Epithelial cell of prostate (primary cell): ENCODE measurements around the gene USP11.

Source experiments
- DNase-seq: peaks from one replicate; pipeline ENCODE4 v3.0.0-alpha.2; 2011; ENCODE audit warnings: low read depth, low spot score
- H3K27ac ChIP-seq: fragments of 450-650 bp; 2 replicates; pipeline ENCODE4 v1.5.1; 2017; ENCODE audit warnings: mild to moderate bottlenecking

The USP11 gene

GRCh38 chrX:47202316-47202715 is 30.5 kb upstream of the USP11 start:
- no peak overlapping the region for H3K27ac ChIP-seq
- no peak for DNase-seq

DNA sequence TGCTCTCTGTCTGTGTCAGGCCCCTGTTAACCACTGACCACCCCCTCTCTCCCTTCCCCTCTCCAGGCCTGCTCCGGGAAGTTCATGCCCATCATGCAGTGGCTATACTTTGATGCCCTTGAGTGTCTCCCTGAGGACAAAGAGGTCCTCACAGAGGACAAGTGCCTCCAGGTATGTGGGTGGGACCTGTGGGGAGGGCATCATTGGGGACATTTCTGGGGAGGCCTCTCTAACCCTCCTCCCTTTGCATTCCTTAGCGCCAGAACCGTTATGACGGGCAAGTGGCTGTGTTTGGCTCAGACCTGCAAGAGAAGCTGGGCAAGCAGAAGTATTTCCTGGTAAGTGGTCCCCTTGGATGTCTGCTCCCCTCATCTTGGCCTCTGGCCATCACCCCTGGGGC is 29.9 kb upstream of the USP11 start:
- DNase-seq, result no peak
- H3K27ac ChIP-seq, result no peak overlapping the region

DNA sequence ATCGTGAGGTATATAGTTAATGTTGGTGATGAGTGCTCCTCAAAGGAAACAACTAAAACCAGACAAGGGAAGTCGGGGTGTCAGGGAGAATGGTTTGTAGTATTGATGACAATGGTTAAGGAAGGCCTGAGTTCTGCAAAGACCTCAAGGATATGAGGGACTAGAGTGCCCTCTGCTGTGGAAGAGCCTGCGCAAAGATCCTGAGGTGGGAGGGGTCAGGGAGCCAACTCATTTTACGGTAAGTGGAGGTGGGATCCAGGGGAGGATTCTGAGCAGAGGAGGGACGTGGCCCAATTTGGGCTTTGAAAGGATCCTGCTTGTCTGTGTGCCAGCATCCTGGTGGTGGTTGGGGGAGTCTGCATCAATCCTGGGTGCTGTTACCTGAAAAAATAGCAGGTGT is 27.8 kb upstream of the USP11 start:
- no peak overlapping the region for H3K27ac ChIP-seq
- DNase-seq, result no peak

DNA sequence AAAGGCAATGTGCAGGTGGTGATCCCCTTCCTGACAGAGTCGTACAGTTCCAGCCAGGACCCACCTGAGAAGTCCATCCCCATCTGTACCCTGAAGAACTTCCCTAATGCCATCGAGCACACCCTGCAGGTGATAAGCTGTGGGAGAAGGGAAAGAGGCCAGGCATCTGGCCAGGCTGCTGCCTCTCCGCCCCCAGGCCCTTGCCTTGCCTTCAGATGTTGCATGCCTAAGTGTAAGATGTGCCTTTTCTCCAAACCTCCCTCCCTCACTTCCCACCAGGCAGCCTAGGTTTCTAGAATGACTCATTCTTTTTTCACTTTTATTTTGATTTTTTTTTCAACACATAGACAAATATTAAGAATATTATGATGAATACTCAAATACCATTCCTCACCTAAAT is 26.5 kb upstream of the USP11 start:
- no peak for DNase-seq

DNA sequence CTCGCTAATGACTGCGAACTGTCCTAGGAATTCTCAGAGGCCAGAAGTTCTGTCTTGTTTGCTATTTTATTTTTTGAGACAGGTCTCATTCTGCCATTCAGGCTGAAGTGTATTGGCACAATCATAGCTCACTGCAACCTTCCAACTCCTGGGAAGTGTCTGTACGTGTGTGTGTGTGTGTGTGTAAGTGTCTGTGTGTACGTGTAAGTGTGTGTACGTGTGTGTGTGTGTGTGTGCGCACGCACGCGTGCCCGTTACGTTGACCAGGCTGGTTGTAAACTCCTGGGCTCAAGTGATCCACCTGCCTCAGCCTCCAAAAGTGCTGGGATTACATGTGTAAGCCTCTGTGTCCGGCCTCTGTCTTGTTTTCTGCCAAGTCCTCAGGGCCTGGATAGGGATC is 24.7 kb upstream of the USP11 start:
- DNase-seq, result no peak
- H3K27ac ChIP-seq, result no peak overlapping the region

More for the DNA sequence above, 26.5 kb upstream of the USP11 start:
- no peak overlapping the region for H3K27ac ChIP-seq

- no peak for DNase-seq
- H3K27ac ChIP-seq, result no peak overlapping the region
Measured at GRCh38 chrX:47209508-47210238, 23.1 kb upstream of the USP11 start.

GRCh38 chrX:47210661-47211425 is 22.0 kb upstream of the USP11 start:
- no peak for DNase-seq
- H3K27ac ChIP-seq, result no peak overlapping the region

DNA sequence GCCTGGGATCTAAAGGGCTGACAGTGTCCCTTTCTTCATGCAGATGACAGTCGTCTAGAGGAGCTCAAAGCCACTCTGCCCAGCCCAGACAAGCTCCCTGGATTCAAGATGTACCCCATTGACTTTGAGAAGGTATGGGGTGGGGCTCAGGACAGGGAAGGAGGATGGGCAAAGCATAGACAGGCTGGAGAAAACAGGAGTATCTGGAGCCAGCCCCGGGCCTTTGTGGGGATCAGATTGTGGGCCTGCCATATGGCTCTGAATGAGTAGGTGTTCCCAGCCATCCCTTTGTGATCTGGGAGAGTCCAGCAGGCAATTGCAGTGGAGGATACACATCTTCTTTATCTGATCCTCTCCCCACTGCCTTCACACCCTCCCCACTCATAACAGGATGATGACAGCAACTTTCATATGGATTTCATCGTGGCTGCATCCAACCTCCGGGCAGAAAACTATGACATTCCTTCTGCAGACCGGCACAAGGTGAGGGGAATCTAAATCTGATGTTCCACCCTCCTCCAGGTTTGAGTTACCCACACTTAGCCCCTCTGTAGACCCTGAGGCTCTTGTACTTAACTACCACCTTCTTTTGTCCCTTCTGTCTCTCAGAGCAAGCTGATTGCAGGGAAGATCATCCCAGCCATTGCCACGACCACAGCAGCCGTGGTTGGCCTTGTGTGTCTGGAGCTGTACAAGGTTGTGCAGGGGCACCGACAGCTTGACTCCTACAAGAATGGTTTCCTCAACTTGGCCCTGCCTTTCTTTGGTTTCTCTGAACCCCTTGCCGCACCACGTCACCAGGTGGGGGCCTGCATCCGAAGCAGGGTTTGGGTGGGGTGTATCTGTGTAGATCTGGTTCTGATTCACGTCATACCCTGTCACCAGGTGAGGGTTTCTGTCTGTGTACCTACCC is 20.2 kb upstream of the USP11 start:
- H3K27ac ChIP-seq, result peak overlapping the region; percentile 56
- DNase-seq, result no peak

DNA sequence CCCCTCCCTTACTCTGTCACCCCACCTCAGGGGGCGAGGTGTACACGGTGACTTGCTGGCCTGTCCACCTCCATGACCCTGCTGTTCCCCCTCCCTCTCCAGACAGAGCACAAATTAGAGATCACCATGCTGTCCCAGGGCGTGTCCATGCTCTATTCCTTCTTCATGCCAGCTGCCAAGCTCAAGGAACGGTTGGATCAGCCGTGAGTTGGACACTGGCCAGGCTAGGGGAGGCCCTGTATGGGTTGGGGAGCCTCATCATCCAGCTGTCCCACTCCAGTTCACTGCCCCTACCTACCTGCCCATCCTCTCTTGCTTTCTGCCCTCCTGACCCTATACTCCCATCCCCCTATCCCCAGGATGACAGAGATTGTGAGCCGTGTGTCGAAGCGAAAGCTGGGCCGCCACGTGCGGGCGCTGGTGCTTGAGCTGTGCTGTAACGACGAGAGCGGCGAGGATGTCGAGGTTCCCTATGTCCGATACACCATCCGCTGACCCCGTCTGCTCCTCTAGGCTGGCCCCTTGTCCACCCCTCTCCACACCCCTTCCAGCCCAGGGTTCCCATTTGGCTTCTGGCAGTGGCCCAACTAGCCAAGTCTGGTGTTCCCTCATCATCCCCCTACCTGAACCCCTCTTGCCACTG is 18.3 kb upstream of the USP11 start:
- no peak overlapping the region for H3K27ac ChIP-seq
- no peak for DNase-seq

GRCh38 chrX:47215291-47215900 is 17.4 kb upstream of the USP11 start:
- no peak for DNase-seq
- H3K27ac ChIP-seq, result peak overlapping the region; percentile 94

GRCh38 chrX:47216393-47216925 is 16.4 kb upstream of the USP11 start:
- H3K27ac ChIP-seq, result peak overlapping the region; percentile 94

DNA sequence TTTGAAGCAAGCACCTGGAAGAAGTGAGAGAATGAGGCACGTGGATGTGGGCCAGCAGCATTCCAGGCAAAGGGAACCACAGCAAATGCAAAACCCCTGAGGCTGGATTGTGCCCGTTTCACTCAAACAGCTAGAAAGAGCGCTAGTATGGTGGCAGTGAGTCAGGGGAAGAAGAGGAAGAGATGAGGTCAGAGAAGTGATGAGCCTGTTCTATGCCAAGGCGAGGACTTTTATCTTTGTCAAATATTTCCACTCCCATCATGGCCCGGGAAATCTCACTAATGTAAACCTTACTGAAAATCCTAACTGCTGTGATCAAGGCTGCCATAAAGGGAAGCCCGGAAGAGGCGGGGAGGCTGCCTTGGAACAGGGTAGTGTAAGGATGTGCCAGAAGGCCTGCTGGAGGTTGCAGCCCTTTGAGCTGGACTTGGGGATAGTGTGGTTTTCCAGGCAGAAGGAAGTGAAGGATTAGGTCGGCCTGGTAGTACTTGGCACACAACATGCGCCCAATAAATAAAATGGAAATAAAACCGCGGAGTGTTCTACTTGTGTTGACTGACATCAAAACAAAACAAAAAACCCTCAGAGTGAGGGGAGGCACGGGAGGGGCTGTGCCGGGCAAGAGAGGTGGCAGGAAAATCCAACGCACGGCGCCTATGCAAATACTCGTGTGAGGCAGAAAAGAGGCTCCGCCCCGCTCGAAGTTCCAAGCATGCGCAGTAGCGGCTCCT is 15.5 kb upstream of the USP11 start:
- no peak for DNase-seq
- H3K27ac ChIP-seq, result peak overlapping the region; percentile 94

More at GRCh38 chrX:47216393-47216925, 16.4 kb upstream of the USP11 start:
- no peak for DNase-seq

DNA sequence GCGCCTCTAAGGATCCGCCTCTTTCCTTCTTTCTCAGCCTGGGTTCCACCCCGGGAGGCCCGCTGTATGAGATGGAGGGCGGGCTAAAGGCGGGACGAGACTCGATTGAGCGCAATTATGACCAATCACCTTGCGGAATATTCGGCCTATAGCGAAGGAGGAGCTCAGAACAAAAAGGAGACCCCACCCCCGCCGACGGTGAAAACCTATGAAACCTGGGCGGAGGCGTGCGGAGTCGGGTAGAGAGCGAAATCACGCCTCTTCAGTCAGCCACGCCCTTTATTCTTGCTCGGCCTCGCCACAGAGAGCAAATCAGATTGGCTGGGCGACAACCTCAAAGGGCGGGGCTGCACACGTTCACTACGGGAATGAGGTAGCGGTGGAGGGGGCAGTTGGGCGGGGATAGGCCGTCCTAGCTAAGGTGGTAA is 14.9 kb upstream of the USP11 start:
- DNase-seq, result peak; percentile 88

GRCh38 chrX:47218280-47218919 is 14.4 kb upstream of the USP11 start, which contains the start of gene CDK16:
CDK16 (plus strand) TSS chrX:47218681; CDS start chrX:47223558, 4,877 bp downstream.
- DNase-seq, result no peak
- peak within 1 kb of the TSS; percentile 94 for H3K27ac ChIP-seq

More for the DNA sequence above, 14.9 kb upstream of the USP11 start:
- peak overlapping the region; percentile 94 for H3K27ac ChIP-seq

DNA sequence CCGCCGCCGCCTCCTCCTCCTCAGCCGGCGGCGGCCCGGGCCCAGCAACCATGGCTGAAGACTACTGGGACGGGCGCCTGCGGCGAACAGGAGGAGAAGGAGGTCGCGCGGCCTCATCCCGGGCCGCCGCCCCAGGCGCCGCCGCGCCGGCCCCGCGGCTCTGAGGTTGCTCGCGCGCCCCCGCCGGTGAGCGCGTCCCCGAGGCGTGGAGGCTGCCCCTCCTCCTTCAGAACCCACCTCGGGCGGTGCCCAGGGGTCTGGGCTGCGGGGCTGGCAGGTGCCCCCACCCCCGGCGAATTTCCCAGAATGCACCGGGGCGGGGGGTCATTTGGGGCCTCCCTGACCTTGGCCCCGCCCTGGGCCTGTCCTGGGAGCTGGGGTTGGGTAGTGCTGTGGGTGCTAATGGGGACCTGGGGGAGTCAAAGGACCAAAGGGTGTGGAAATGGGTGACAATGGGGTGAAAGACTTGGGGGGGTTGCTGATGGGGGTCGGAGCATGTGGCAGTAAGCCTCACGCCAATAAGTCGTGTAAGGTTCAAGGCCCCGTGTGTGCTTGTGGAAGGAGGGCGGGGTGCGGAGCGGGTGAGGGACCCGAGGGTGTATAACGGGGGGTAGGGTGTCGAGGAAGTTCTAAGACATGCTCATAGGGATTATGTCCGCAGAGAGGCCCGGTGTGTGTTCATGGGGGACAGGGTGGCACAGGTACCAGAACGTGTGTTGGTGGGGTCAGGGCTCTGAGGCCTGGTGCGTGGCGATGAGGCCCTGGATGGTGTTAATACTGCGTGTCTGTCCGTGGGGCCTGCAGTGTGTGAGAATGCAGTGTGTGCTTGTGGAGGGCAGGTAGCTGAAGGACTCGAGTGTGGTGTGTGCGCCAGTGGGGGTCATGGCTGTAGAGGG is 13.6 kb upstream of the USP11 start:
- no peak for DNase-seq
- H3K27ac ChIP-seq, result peak overlapping the region; percentile 94

DNA sequence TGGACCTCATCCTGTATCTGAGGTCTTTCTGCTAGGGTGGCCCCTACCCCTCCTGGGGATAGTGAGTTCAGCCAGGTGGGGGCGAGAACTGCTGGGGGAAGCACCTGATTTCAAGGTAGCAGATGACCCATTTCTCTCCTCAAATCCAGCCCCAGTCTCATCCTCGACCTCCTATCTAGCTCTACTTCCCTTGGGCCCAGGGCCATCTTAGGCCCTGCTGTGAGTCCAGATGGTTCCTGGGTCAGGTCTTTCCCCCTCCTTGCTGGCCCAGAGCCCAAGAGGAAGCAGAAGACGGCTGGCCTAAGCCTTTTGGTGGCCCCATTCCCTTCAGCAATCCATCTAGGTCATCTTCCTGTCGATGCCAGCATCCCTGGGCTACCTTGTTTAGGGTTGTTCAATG is 11.1 kb upstream of the USP11 start:
- no peak overlapping the region for H3K27ac ChIP-seq
- no peak for DNase-seq

GRCh38 chrX:47222751-47223350 is 10.0 kb upstream of the USP11 start:
- DNase-seq, result no peak
- no peak overlapping the region for H3K27ac ChIP-seq
